ENCODE results near the gene GFOD2. TPM values are rescaled to one million over a fixed set of nuclear protein-coding genes. Genes with fewer than 3 reads are reported as not detected.

Gene GFOD2
- total and polyA plus RNA-seq, 2 of the 13 experiments (the other 11 are each of a cell fraction or from before 2014, with no cell fraction given) = 11.1 to 17.2 TPM

DNA sequence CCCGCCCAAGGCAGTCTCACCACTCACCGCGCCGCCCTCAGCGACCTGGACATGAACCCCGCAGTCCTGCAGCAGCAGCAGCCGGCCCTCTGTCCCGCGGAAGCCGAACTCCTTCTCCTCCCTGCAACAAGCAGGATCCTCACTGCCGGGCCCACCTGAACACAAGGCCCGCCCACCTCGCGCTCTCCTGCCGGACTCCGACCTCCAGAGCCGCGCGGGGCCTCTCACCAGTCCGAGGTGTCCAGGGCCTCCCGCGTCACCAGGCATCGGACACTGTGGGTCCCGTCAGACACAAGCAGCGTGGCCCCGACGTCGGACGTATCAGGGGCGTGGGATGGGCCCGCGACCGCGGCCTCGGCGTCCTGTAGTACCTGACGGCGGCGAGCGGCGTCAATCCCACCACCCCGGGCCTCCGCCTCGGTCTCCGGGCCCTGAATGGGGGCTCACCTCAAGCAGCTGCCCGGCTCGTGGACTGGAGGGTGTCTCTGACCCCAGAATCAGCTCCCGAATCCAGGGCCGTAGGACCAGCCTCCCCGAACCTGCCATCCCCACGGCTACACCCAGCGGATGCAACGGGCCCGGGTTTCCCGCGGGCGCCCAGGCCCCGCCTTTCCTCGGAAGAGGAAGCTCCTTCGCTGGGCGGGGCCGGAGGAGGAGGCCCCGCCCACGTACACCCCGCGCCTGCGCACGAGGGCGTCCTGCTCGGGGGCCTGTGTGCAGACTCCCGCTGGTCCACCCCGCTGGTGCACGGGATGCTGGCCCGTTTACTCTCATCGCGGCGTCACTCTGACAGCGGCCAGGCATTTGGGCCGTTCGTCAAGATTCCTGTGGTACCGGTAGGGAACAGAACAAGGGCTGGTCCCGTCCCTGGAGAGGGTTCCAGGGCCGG, 59.2 kb downstream of the GFOD2 start, which contains the start of gene ACD (continued):
- TF ChIP-seq, protein P1, sequence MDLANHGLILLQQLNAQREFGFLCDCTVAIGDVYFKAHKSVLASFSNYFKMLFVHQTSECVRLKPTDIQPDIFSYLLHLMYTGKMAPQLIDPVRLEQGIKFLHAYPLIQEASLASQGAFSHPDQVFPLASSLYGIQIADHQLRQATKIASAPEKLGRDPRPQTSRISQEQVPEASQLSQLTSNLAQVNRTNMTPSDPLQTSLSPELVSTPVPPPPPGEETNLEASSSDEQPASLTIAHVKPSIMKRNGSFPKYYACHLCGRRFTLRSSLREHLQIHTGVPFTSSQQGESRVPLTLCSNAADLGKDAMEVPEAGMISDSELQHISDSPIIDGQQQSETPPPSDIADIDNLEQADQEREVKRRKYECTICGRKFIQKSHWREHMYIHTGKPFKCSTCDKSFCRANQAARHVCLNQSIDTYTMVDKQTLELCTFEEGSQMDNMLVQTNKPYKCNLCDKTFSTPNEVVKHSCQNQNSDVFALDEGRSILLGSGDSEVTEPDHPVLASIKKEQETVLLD (CRISPR knock-in tag; IDR thresholded peaks at IDR 0.05; ENCODE audit: low read depth) = no peak
- TF ChIP-seq ZNF431 (CRISPR knock-in tag; IDR thresholded peaks at IDR 0.05; ENCODE audit: borderline replicate concordance, low read depth) (0 out of 2 replicates have a peak, but pooled peaks have one; percentile 55), ZSCAN29 (CRISPR knock-in tag; conservative IDR thresholded peaks at IDR 0.05) (peak; percentile 51; the same call in 1 of the 2 replicates), SPEN (CRISPR knock-in tag; IDR thresholded peaks at IDR 0.05; ENCODE audit: low read depth) (peak; percentile 76; the same call in 1 of the 2 replicates), PHF21A (CRISPR knock-in tag; IDR thresholded peaks at IDR 0.05) (peak; percentile 70), TCF12 (IDR thresholded peaks at IDR 0.05) (no peak), TCF12 (CRISPR knock-in tag; IDR thresholded peaks at IDR 0.05) (peak; percentile 55; the same call in 1 of the 2 replicates), ATF7 (IDR thresholded peaks at IDR 0.05) (no peak), ATF7 (CRISPR knock-in tag; IDR thresholded peaks at IDR 0.05) (no peak; the same call in 1 of the 2 replicates), GPN1 (CRISPR knock-in tag; IDR thresholded peaks at IDR 0.05; ENCODE audit: borderline replicate concordance) (peak; percentile 41; the same call in 1 of the 2 replicates), MYC (CRISPR knock-in tag; IDR thresholded peaks at IDR 0.05; ENCODE audit: borderline replicate concordance) (peak; percentile 63; the same call in 1 of the 2 replicates), BHLHE40 (IDR thresholded peaks at IDR 0.05; ENCODE audit: low read length) (no peak), ZNF772 (CRISPR knock-in tag; IDR thresholded peaks at IDR 0.05) (peak; percentile 63)
- TF ChIP-seq, protein P2, sequence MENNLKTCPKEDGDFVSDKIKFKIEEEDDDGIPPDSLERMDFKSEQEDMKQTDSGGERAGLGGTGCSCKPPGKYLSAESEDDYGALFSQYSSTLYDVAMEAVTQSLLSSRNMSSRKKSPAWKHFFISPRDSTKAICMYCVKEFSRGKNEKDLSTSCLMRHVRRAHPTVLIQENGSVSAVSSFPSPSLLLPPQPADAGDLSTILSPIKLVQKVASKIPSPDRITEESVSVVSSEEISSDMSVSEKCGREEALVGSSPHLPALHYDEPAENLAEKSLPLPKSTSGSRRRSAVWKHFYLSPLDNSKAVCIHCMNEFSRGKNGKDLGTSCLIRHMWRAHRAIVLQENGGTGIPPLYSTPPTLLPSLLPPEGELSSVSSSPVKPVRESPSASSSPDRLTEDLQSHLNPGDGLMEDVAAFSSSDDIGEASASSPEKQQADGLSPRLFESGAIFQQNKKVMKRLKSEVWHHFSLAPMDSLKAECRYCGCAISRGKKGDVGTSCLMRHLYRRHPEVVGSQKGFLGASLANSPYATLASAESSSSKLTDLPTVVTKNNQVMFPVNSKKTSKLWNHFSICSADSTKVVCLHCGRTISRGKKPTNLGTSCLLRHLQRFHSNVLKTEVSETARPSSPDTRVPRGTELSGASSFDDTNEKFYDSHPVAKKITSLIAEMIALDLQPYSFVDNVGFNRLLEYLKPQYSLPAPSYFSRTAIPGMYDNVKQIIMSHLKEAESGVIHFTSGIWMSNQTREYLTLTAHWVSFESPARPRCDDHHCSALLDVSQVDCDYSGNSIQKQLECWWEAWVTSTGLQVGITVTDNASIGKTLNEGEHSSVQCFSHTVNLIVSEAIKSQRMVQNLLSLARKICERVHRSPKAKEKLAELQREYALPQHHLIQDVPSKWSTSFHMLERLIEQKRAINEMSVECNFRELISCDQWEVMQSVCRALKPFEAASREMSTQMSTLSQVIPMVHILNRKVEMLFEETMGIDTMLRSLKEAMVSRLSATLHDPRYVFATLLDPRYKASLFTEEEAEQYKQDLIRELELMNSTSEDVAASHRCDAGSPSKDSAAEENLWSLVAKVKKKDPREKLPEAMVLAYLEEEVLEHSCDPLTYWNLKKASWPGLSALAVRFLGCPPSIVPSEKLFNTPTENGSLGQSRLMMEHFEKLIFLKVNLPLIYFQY (CRISPR knock-in tag; IDR thresholded peaks at IDR 0.05; ENCODE audit: borderline replicate concordance) = peak; percentile 31
- TF ChIP-seq, protein P3, sequence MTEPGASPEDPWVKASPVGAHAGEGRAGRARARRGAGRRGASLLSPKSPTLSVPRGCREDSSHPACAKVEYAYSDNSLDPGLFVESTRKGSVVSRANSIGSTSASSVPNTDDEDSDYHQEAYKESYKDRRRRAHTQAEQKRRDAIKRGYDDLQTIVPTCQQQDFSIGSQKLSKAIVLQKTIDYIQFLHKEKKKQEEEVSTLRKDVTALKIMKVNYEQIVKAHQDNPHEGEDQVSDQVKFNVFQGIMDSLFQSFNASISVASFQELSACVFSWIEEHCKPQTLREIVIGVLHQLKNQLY (CRISPR knock-in tag; IDR thresholded peaks at IDR 0.05) = 0 out of 2 replicates have a peak, but pooled peaks have one; percentile 8
- TF ChIP-seq, protein P4, sequence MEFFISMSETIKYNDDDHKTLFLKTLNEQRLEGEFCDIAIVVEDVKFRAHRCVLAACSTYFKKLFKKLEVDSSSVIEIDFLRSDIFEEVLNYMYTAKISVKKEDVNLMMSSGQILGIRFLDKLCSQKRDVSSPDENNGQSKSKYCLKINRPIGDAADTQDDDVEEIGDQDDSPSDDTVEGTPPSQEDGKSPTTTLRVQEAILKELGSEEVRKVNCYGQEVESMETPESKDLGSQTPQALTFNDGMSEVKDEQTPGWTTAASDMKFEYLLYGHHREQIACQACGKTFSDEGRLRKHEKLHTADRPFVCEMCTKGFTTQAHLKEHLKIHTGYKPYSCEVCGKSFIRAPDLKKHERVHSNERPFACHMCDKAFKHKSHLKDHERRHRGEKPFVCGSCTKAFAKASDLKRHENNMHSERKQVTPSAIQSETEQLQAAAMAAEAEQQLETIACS (CRISPR knock-in tag; IDR thresholded peaks at IDR 0.05) = peak; percentile 35; the same call in 1 of the 2 replicates
- TF ChIP-seq, protein P5, sequence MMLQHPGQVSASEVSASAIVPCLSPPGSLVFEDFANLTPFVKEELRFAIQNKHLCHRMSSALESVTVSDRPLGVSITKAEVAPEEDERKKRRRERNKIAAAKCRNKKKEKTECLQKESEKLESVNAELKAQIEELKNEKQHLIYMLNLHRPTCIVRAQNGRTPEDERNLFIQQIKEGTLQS (CRISPR knock-in tag; IDR thresholded peaks at IDR 0.05) = no peak
- TF ChIP-seq, protein P6, sequence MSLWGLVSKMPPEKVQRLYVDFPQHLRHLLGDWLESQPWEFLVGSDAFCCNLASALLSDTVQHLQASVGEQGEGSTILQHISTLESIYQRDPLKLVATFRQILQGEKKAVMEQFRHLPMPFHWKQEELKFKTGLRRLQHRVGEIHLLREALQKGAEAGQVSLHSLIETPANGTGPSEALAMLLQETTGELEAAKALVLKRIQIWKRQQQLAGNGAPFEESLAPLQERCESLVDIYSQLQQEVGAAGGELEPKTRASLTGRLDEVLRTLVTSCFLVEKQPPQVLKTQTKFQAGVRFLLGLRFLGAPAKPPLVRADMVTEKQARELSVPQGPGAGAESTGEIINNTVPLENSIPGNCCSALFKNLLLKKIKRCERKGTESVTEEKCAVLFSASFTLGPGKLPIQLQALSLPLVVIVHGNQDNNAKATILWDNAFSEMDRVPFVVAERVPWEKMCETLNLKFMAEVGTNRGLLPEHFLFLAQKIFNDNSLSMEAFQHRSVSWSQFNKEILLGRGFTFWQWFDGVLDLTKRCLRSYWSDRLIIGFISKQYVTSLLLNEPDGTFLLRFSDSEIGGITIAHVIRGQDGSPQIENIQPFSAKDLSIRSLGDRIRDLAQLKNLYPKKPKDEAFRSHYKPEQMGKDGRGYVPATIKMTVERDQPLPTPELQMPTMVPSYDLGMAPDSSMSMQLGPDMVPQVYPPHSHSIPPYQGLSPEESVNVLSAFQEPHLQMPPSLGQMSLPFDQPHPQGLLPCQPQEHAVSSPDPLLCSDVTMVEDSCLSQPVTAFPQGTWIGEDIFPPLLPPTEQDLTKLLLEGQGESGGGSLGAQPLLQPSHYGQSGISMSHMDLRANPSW (CRISPR knock-in tag; IDR thresholded peaks at IDR 0.05; ENCODE audit: borderline replicate concordance) = peak; percentile 76; the same call in 1 of the 2 replicates
